GM19397 (cell line): Measurements from ENCODE around the gene LRP1B.
"Not testable (repeated sequence)": the region's sequence is repeated elsewhere in the genome, so short reads cannot be mapped to it uniquely, and the experiment has no call there.

Source experiments
- ATAC-seq: cut with Tn5 transposase; IDR thresholded peaks from one replicate; pipeline ENCODE4 v1.9.1; 2021; ENCODE audit warnings: mild to moderate bottlenecking, moderate library complexity; ENCODE audit not compliant: unreplicated experiment

LRP1B gene

DNA sequence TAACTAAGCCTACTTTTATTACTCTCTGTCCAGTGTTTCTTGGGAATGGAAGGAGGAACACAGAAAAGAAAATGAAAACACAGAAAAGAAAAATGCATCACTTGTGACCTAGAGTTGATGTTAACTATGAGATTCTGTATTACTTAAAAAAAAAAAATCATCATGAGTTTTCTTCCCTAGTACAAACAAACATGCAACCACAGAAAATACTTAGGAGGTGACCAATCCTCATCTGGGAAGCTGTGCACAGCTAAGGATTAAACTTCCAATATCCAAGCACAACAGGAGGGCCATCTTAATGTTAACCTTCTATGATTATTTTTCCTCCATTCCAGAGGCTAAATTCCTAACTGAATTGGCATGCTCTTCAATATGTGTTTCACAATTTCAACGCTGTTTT lies 1140.4 kb downstream of the LRP1B start:
- no peak for ATAC-seq

DNA sequence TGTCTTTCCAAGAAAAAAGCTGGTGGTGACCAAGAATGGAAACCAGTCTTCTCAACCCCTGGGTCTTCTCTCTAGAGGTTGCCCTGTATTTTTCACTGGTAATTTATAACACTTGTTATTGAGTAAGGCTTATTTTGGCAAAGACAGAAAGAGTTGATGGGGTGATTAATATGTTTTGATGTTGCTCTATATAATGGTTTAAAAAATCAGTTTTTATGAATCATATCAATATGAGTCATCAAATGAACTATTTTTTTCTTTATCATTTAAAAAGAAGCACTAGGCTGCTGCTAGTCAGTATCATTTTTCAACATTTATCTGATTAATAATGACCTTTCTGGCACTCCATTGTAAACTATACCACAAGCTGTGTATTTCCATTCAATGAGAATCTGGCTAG lies 1142.2 kb downstream of the LRP1B start:
- ATAC-seq, result no peak

DNA sequence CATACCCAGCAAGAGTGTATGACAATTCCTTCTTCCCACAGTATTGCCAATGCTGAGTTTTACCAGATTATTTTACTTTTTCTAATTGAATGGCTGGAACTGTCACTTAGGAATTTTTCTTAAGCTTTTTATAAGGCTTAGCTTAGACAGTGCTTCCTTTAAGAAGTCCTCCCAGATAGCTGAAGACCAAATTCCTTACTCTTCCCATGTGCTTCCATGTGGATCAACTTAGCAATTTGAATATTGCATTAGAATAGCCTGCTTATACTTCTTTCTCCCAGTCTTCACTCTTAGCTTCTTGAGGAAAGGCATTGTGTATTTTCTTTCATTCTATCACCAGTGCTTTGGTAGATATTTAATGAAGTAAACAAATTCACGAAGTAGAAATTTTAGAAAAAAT lies 1144.4 kb downstream of the LRP1B start:
- no peak for ATAC-seq

DNA sequence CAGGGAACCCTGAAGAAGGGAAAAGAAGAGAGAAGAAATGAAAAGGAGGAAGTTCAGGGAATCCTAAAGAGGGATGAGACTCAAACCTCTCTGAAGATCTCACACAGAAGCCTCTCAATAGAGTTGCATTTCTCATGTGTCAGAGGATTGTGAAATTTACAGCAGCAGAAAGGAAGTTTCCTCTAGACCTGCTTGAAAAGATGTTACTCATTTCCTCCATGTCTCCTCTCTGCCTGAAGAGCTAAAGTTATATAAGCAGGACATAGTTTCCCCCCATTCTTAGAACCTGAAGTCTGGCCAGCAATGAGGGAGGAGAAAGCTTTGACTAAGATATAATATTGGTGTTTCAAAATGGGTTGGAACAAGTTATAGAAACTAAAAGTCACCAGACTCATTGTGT lies 1155.6 kb downstream of the LRP1B start:
- no peak for ATAC-seq

DNA sequence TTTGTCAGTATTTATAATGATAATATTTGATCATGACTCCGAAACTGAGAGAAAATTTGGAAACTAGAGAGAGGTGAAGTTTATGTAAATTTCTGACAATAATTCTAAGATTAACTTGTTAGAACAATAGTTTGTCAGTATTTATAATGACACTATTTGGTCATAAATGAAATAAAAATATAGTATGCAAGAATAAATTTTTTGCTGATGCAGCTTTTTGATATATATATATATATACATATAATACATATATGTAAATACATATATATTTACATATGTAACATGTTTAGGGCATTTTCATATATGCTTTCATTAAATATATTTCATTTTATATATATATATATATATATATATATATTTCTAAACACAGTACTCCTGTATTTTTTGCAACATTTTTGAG lies 1158.1 kb downstream of the LRP1B start:
- no peak for ATAC-seq

DNA sequence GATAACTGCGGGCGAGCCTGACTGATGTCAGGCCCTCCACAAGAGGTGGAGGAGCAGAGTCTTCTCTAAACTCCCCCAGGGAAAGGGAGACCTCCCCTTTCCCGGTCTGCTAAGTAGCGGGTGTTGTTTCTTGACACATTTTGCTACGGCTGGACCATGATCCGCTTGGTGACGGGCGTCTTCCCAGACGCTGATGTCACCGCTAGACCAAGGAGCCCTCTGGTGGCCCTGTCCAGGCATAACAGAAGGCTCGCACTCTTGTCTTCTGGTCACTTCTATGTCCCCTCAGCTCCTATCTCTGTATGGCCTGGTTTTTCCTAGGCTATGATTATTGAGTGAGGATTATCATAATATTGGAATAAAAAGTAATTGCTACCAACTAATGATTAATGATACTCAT lies 1166.5 kb downstream of the LRP1B start:
- ATAC-seq, result not testable (repeated sequence)

DNA sequence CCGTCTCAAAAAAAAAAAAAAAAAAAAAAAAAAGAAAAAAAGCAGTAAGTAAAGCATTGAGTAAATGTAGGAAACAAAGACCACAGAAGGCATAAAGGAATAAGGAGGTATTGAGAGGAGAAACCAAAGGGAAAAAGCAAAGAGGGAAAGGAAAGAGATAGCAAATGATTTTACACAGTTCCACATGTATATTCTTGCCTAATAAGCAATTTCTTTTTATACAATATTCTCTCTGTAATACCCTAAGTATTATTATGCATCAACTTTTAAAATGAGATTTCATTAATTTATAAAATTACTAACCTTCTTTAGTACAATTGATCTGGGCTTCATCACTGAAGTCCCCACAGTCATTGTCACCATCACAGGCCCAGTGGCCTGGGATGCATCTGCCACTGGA lies 1180.9 kb downstream of the LRP1B start:
- no peak for ATAC-seq

DNA sequence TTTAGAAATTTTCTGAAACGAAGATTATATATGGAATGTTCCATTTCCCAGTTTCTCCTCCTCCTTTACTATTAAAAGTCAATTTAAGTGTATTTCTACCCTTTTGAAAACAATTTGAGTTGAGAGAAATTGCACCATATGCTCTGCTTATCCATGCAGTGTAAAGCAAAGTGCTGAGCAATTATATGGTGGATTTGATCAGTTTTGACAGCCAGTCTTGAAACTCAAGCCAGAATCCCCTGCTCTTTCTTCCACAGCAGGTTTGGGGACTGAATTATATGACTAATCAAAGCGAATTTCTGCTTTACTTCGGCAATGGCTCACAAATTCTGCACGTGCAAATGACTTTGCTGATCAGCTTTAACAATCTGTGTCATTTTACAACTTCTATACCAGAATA lies 1183.6 kb downstream of the LRP1B start:
- ATAC-seq, result no peak

DNA sequence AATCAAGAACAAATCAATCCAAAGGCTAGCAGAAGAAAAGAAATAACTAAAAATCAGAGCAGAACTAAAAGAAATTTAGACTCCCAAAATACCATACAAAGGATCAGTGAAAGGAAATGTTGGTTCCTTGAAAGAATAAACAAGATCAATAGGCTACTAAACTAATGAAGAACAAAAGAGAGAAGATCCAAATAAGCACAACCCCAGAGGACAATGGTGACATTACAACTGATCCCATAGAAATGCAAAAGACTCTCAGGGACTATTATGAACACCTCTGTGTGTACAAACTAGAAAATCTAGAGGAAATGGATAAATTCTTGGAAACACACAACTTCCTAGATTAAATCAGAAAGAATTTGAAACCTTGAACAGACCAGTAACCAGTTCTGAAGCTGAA lies 1186.9 kb downstream of the LRP1B start:
- no peak for ATAC-seq

DNA sequence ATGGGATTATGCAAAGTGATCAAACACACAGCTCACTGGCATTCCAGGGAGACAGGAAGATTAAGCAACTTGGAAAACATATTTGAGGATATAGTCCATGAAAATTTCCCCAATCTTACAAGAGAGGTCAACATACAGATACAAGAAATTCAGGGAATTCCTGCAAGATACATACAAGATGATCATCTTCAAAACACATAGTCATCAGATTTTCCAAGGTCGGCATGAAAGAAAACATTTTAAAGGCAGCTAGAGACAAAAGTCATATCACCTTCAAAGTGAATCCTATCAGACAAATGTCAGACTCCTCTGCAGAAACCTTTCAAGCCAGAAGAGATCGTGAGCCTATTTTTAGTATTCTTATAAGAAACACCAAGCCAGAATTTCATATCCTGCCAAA lies 1188.5 kb downstream of the LRP1B start:
- ATAC-seq, result no peak

DNA sequence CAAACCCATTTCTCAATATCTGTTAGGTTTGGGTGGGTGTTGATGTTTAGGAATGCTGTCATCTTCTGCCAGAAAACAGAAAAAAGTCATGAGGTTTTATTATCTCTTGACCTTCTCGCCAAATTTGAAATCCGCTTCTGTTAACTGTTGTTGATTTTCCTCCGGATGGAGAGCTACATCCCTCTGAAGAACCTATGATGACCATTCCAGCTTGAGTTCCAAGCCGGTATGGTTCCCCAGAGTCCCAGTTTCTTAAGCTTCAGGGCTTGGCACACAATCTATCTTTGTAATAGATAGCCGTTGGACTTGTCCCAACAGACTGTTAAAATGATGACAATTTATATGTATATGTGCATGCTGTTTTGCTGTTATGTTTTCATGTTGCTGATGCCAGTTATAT lies 1201.0 kb downstream of the LRP1B start:
- no peak for ATAC-seq

DNA sequence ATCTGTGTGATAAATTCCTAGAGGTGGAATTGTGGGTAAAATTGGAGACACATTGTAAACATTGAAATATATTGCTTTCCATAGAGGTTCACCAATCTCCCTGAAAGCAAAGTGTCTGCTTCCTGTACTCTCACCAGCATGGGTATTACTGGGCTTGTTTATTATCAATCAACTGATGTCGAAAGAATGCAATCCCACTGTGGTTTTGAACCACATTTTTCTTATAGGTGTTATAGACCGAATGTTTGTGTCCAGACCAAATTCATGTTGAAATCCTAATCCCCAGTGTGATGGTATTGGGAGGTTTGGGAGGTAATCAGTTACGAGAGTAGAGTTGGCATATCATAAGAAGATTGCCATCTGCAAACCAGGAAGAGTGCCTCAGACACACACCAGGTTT lies 1212.4 kb downstream of the LRP1B start:
- ATAC-seq, result no peak

DNA sequence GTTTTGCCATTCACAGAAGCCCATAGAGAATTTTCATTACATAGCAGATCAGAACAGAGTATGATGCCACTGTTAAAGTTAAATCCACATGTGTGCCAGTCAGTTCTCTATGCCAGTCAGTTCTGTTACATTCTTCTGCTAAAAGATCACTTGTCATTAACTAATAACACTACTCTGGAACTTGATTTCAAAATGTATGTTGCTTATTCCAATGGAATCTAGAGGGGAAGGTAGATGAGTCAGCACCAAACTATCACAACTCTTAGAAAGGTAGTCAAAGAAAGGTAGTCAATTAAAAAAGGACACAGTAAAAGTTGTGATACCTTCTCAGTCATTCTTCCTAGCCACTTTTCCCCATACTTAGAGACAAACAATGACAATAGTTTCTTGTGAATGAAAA lies 1214.4 kb downstream of the LRP1B start:
- ATAC-seq, result no peak

DNA sequence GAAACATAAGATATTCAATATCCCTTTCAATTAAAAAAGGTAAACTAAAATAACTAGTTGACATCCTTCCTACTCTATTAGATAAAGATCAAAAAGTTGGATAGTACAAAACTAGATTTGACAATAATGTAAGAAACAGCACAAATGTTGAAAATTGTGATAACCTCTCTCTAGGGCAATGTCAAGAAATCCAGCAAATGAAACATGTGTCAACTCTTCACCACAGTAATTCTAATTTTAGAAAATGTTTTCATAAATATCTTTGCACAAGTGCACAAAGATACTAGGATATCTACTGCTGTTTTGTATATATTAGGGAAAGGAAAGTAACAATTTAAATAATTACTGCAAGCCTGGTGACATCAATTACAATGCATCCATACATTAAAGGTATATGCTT lies 1220.1 kb downstream of the LRP1B start:
- ATAC-seq, result no peak

DNA sequence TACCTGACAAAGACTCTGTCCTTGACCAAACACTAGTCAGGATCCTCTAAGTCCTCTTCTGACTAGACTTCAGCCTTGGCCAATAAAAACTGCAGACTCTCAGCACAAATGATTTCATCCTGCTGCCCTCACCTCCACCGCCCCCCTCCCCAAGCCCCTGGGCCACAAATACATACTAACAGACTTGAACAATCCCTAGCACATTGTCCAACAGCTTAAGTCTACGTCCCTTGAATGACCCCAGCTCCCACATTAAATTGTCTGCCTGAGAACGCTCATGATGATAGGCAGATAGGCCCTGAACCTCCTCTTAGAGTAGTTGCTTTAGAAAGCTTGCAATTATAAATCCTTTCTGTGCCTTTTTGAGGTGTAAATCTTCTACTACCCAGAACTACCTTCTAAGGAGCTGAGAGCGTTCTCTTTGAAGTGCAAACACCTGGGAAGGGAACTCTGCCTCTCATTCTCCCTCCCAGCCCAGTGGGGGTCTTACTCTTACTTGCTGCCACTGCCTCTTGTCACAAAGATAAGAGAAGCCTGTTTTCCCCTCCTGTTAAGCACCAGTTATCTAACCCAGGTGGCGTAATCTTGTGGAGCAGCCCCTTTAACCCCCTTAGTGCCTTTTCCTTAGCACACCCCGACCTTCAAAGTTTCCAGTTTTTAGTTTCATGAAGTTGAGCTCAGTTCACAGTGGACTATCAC lies 1225.6 kb downstream of the LRP1B start:
- no peak for ATAC-seq

DNA sequence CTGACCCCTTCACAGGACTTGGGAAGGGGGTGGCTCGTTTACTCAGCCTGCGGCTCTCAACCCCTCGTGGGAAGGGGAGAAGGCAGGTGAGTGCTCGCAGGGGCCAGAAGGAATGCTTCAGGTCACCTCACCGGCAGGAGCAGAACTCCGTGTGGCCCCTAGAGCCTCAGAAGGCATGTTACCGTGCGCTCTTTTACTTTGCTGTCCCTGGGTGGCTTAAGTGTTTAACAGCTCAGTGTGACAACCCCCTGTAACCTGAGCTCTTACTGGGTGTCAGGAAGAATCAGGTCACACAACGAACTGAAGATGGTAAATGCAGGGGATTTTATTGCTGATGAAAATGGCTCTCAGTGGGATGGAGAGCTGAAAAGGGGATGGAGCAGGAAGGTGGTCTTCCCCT lies 1235.4 kb downstream of the LRP1B start:
- no peak for ATAC-seq

DNA sequence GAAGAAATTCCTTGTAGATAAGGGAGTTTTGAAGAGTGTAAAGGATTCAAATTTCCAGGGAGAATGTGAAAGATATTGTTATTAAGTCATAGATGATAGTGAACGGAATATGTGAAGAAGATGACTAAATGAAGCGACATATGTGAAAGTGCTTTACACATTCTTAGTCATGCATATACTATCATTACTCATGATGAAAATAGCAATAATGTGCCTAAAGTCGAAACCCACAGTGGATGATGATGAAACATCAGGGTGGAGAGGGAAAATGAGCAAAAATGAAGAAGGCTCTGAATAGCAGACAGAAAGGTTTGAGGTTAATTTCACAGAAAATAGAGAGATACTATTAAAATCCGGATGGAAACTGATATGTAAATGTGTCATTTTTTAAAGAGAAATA lies 1237.1 kb downstream of the LRP1B start:
- no peak for ATAC-seq

DNA sequence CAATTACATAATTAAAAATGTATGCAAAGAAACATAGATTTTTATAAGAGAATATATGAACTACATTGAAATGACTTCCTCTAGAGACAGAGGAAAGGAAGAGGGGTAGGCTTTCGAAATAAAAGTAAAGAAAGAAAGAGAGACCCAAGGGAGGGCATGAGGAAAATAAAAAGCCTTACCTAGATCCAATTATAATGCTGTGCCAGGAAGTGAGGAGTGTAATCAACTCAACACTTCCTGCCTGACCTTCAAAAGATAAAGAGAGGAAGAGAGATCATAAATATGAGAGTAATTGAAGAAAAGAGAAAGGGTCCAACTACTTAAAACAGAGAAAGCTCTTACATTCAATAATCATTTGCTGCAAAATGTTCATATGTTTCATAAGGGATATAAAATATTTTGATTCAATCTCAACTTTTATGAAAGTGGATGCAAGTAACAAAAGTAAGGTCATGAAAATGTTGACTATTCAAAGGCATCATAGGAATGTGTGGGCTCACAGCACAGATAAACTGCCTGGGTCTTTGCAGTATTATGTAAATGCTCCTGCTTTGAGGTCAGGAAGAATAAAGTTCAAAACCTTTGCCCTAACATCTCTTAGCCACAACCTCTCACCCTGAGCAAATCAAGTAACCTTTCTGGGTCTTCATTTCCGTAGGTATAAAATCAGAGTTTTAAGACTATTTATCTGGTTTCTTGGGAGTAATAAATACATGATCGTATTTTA lies 1237.7 kb downstream of the LRP1B start:
- no peak for ATAC-seq

DNA sequence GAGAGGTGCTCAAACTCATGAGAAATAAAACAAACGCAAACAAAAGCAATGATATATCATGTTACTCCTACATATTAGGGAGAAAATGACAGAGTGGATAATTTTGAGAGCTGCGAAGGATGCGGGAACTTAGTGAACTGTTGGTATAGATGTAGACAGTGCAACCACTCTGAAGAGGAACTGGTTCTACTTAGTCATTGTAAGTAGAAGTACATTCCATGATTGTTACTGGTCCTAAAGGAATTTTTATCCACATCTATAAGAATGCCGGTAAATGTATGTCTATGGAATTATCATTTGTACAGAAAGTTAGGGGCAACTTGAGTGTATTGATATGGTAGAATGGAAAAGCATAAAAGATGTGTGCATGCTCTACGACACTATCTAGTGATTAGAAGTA lies 1238.4 kb downstream of the LRP1B start:
- ATAC-seq, result no peak

DNA sequence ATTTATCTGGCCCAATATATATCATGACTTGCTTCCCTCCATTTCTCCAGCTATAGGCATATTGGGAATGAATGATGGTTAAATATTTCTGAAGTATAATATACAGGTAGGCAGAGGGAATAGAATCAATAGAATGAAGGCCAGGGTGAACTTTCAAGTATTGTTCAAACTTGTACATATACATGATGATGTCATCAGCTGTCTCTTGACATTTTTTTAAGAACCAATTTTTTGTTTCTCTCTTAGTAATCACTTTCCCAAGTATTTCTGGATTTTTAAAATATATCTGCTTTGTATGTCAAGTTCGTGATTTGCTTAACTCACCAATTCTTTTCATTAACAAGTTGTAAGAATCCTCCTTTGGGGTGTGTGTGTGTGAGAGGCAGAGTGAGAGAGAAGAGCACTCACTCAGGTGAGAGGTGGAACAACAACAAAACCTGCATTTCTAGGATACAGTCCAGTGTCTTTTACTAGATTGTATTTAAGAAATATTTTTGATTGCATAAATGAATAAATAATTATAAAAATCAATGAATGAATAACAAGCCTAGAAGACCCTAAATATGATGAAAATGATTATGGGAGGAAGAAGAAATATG lies 1239.1 kb downstream of the LRP1B start:
- ATAC-seq, result no peak

DNA sequence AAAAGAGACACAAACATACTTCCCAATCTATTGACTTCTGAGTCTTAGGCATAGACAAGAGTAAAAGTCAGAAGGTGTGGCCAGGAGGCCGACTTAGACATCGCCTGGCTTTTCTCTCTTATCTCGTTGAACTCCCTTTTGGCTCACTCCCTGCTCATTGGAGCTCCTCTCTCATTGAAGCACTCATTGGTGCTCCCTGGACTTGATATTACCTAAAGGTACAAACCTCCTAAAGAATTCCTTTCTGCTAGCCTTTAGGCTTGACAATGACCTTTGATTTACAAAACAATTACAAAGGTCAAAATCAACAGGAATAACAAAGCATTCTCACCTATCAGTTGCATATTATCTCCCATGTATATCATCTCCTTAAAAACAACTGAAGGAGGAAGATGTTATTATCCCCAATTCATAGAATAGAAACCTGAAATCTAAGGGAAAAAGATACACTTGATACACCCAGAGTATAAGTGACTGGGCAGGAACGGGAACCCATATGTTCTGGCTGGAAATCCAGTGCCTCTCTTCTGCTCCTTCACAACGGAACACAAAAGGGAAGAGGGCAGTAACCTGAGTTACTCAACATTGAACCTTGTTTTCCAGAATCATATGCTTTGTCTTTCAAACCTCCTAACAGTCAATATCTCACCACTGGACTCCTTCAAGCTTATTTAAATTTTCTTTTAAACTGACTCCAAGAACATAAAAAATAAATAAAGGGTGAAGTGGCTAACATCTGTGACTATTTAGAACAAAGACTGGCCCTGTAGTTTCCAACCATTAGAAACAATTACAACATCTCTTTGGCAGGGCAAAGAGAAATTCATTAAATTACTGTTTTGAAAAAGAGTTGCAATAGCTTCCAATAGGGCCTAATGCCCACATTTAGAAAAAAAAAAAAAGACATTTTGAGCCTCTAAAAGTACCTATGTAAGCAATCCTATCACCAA lies 1247.9 kb downstream of the LRP1B start:
- no peak for ATAC-seq
